GM19099 (cell line): Measurements from ENCODE around the gene TAAR1.

Experiments
- POLR2A ChIP-seq: IDR thresholded peaks from 3 replicates; pipeline ENCODE4 v1.6.1; 2011; ENCODE audit warnings: low read depth; ENCODE audit not compliant: insufficient read length; ENCODE audit errors: extremely low read depth

TAAR1 gene

DNA sequence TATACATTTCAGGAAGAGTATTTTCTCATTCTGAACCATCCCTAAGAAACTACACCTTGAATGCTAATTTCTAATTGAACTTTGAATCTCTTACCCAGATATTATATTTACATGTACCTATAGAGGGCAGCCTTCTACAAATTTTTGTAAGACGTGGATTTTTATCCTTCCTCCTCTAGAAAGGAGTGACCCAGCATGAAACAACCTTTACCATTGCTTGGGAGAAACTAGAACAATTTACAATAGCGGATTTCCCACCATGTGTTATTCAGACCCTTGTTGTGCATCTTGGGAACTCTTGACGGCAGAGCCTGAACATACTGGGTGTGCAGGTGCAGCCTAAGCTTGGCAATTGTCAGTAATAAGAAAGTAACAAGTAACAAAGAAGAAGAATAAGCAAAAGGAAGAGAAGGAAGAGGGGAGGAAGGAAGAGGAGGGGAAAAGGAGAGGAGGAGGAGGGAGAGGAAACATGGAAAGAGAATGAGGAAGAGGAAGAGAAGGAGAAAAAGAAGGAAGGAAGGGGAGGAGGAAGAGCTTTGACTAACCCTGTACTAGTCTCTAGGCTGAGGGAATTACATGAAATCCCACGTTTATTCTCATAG, 10.8 kb upstream of the TAAR1 start:
- no peak for TF ChIP-seq POLR2A

DNA sequence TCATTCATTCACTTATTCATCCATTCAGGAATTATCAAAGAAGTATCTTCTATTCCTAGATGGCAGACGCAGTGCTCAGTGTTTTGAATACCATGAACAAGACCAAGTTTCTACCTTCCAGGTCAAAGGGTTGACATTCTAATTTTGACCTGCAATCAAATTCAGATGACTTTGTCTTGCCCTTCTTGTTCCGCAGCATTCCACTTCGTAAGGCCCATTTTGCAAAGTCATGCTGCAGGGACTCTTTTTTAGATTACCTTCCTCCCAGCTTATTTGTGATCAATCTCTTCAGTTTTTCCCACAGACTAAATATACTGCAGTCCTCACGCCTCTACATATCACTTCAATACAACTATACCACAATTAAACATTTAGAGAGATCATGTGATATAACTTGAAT, 7.1 kb upstream of the TAAR1 start:
- no peak for TF ChIP-seq POLR2A

DNA sequence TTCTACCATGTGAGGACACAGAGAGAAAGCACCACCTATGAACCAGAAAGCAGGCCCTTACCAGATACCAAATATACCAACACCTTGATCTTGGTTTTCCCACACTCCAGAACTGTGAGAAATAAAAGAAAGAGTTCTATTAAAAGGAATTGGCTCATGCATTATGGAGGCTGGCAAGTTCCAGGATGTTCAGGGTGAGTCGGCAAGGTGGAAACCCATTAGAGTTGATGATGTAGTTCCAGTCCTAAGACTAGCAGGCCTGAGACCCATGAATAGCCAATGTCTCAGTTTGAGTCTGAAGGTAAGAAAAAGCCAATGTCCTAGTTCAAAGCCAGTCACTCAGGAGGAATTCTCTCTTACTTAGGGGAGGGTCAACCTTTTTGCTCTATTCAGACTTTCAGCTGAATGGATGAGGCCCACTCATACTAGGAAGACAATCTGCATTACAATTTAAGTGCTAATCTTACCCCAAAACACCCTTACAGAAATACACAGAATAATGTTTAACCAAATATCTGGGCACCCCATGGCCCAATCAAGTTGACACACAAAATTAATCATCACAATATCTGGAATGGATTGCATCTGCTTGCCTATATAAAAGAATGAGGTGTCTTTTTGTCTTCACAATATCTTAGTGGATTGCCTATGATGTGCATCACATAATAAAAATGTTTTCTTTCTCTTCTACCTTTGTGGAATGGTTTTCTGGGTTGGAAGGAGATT, 5.5 kb upstream of the TAAR1 start:
- no peak for TF ChIP-seq POLR2A

GRCh38 chr6:132663661-132664060, 4.7 kb upstream of the TAAR1 start:
- no peak for TF ChIP-seq POLR2A

GRCh38 chr6:132661906-132662305, 2.9 kb upstream of the TAAR1 start:
- no peak for TF ChIP-seq POLR2A

GRCh38 chr6:132651062-132651461, 7.9 kb downstream of the TAAR1 start:
- TF ChIP-seq POLR2A: no peak

DNA sequence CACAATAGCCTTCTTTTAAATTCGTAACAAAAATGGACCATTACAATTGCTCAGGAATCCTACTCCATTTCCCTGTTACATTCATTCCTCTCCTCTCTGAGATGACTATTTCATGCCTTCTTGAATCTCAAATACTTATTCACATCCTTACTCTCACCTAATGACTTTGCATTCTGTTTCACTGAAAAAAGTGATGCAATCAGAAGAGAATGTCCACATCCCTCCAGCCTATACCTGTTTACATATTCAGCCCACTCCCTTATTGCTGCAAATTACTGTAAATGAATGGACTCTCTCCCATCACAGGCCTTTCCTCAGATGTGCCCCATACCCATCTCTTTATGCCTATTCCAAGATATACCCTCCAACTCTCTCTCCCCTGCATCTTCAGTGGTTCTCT, 8.6 kb downstream of the TAAR1 start:
- TF ChIP-seq POLR2A: no peak

- TF ChIP-seq POLR2A: no peak
These were observed 10.2 kb downstream of the TAAR1 start for GRCh38 chr6:132648828-132649227.

GRCh38 chr6:132648356-132648755, 10.6 kb downstream of the TAAR1 start:
- TF ChIP-seq POLR2A: no peak

- TF ChIP-seq POLR2A: no peak
These were observed 15.4 kb downstream of the TAAR1 start for GRCh38 chr6:132643547-132643946.

DNA sequence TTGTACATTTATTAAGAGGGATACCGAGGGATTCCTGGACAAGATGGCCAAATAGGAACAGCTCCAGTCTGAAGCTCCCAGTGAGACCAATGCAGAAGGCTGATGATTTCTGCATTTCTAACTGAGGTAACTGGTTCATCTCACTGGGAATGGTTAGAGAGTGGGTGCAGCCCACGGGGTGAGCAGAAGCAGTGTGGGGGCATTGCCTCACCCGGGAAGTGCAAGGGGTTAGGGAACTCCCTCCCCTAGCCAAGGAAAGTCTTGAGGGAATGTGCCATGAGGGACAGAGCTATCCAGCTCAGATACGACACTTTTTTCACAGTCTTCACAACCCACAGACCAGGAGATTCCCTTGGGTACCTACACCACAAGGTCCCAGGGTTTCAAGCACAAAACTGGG, 24.2 kb downstream of the TAAR1 start:
- TF ChIP-seq POLR2A: no peak

- no peak for TF ChIP-seq POLR2A
These were observed 25.6 kb downstream of the TAAR1 start for GRCh38 chr6:132633362-132633761.

- no peak for TF ChIP-seq POLR2A
These were observed 34.8 kb downstream of the TAAR1 start, which contains the start of gene TAAR2 for GRCh38 chr6:132624175-132624574. Gene TAAR2 (minus strand): TSS chr6:132624275. CDS start chr6:132624275, 0 bp downstream.

- TF ChIP-seq POLR2A: no peak
These were observed 35.7 kb downstream of the TAAR1 start for GRCh38 chr6:132623106-132623845.

GRCh38 chr6:132616677-132617076, 42.3 kb downstream of the TAAR1 start:
- TF ChIP-seq POLR2A: no peak

- TF ChIP-seq POLR2A: no peak
These were observed 44.4 kb downstream of the TAAR1 start for GRCh38 chr6:132614554-132614953.
